Keratinocyte (primary cell): ENCODE results near the gene CRHBP. TPM values are rescaled to one million over a fixed set of nuclear protein-coding genes. Genes with fewer than 3 reads are reported as not detected.

Experiments used
- DNase-seq: peaks from one replicate; pipeline ENCODE4 v3.0.0-alpha.2; 2011; ENCODE audit warnings: low read depth, missing footprints, low spot score
- FAIRE-seq: peaks from 2 replicates; lab custom pipeline; 2011; peaks lifted over from hg19 to GRCh38; lab: Jason Lieb, UNC
- H2AFZ ChIP-seq: 2 replicates; pipeline ENCODE4 v1.6.0; 2012; ENCODE audit warnings: low read length, control low read depth, inconsistent platforms; ENCODE audit not compliant: control insufficient read depth
- H3K27ac ChIP-seq: 2 replicates; pipeline ENCODE4 v1.5.1; 2011; ENCODE audit warnings: low read length; ENCODE audit not compliant: control insufficient read depth, insufficient read depth
- H3K27me3 ChIP-seq: 3 replicates; pipeline ENCODE4 v1.6.0; 2011; ENCODE audit warnings: low read length; ENCODE audit not compliant: control insufficient read depth, insufficient read depth; ENCODE audit errors: extremely low read depth
- H3K36me3 ChIP-seq, 2 experiments: 2 replicates in 1 of 2; 3 replicates in 1 of 2; pipeline ENCODE4 v1.5.1; 2011; ENCODE audit warnings: low read length in 2 of 2, mild to moderate bottlenecking in 1 of 2; ENCODE audit not compliant: control insufficient read depth in 2 of 2, insufficient read depth in 2 of 2; ENCODE audit errors: extremely low read depth in 1 of 2
- H3K4me1 ChIP-seq: 3 replicates; pipeline ENCODE4 v1.5.1; 2011; ENCODE audit warnings: low read length; ENCODE audit not compliant: control insufficient read depth, insufficient read depth; ENCODE audit errors: extremely low read depth
- H3K4me2 ChIP-seq: 3 replicates; pipeline ENCODE4 v1.6.0; 2011; ENCODE audit warnings: low read depth, low read length; ENCODE audit not compliant: control insufficient read depth, insufficient read depth; ENCODE audit errors: extremely low read depth
- H3K4me3 ChIP-seq, 3 experiments: fragments of 200-600 bp in 1 of 3; sonication (generic) in 1 of 3; 2 replicates in 2 of 3; 3 replicates in 1 of 3; pipeline ENCODE4 v1.5.1; 2011 to 2016; ENCODE audit warnings: low read length in 3 of 3, mild to moderate bottlenecking in 3 of 3, control low read depth in 2 of 3, inconsistent platforms in 1 of 3, low read depth in 1 of 3, mixed read lengths in 1 of 3, mixed run types in 1 of 3, moderate library complexity in 1 of 3; ENCODE audit not compliant: control insufficient read depth in 2 of 3, insufficient read depth in 2 of 3; ENCODE audit errors: extremely low read depth in 1 of 3
- H3K79me2 ChIP-seq: 2 replicates; pipeline ENCODE4 v1.6.0; 2012; ENCODE audit warnings: low read length; ENCODE audit not compliant: control insufficient read depth, insufficient read depth
- H3K9ac ChIP-seq: 3 replicates; pipeline ENCODE4 v1.6.0; 2011; ENCODE audit warnings: low read length; ENCODE audit not compliant: control insufficient read depth, insufficient read depth; ENCODE audit errors: extremely low read depth
- H3K9me1 ChIP-seq: 3 replicates; pipeline ENCODE4 v1.6.0; 2011; ENCODE audit warnings: low read length; ENCODE audit not compliant: control insufficient read depth, insufficient read depth; ENCODE audit errors: extremely low read depth
- H3K9me3 ChIP-seq: 2 replicates; pipeline ENCODE4 v1.5.1; 2012; ENCODE audit warnings: low read depth, low read length; ENCODE audit not compliant: control insufficient read depth
- H4K20me1 ChIP-seq: 3 replicates; pipeline ENCODE4 v1.6.0; 2011; ENCODE audit warnings: low read length; ENCODE audit not compliant: control insufficient read depth, insufficient read depth; ENCODE audit errors: extremely low read depth
- EZH2 ChIP-seq: IDR thresholded peaks from one replicate; pipeline ENCODE4 v1.6.1; 2012; ENCODE audit warnings: inconsistent platforms, mild to moderate bottlenecking, low read length, moderate library complexity
- dilution Hi-C: fragments of 300-500 bp; cut with MboI; formaldehyde crosslinking; loops from one replicate; pipeline ENCODE4 v1.7.0; 2020; ENCODE audit warnings: low sequenced_read_pairs; ENCODE audit not compliant: extremely low pct_ligation_motif_present
- polyA plus RNA-seq, 5 experiments: library from polyadenylated mRNA; depleted of rRNA in 3 of 5; stranded (reverse) in 3 of 5; stranded (forward) in 1 of 5; unstranded in 1 of 5; fragments of >200 nt; gene quantifications; 1 replicate in 1 of 5; 2 replicates in 3 of 5; 3 replicates in 1 of 5; pipeline versions ENCODE4 v1.2.1 to v1.2.3, GENCODE V29; 2011 to 2012; ENCODE audit warnings: missing spikeins in 2 of 5, low read depth in 1 of 5, low replicate concordance in 1 of 5
- TF ChIP-seq, protein P1 (sequence below), 3 experiments: IDR thresholded peaks in 1 of 3; conservative IDR thresholded peaks in 1 of 3; optimal IDR thresholded peaks in 1 of 3; 2 replicates in 2 of 3; 3 replicates in 1 of 3; pipeline versions ENCODE3 to v1.5.1; 2011; ENCODE audit warnings: low read length in 3 of 3, mild to moderate bottlenecking in 3 of 3, moderate library complexity in 2 of 3, control low read depth in 1 of 3, inconsistent platforms in 1 of 3; ENCODE audit not compliant: insufficient read depth in 2 of 3; ENCODE audit errors: extremely low read depth in 1 of 3

The CRHBP gene
- polyA plus RNA-seq, 1 donor (not counting 4 experiments of a cell fraction or from before 2014, with no cell fraction given): not detected

- Histone ChIP-seq H3K36me3 (no peaks in the 10 kb centered on the region), H3K9me3 (no peaks in the 10 kb centered on the region), H3K27me3 (peaks cover 10% of the 10 kb centered on the region), H3K4me2 (no peak overlapping the region), H3K27ac (no peak overlapping the region), H3K79me2 (no peaks in the 10 kb centered on the region), H3K9me1 (no peaks in the 10 kb centered on the region), H3K9ac (no peak overlapping the region), H3K4me3 (no peak overlapping the region), H2AFZ (no peak overlapping the region), H3K4me1 (peaks cover 3% of the 10 kb centered on the region), H4K20me1 (no peaks in the 10 kb centered on the region)
- DNase-seq: no peak
- FAIRE-seq: no peak
- dilution Hi-C loops: no loop called here
- no peak for TF ChIP-seq EZH2
- TF ChIP-seq, protein P1, sequence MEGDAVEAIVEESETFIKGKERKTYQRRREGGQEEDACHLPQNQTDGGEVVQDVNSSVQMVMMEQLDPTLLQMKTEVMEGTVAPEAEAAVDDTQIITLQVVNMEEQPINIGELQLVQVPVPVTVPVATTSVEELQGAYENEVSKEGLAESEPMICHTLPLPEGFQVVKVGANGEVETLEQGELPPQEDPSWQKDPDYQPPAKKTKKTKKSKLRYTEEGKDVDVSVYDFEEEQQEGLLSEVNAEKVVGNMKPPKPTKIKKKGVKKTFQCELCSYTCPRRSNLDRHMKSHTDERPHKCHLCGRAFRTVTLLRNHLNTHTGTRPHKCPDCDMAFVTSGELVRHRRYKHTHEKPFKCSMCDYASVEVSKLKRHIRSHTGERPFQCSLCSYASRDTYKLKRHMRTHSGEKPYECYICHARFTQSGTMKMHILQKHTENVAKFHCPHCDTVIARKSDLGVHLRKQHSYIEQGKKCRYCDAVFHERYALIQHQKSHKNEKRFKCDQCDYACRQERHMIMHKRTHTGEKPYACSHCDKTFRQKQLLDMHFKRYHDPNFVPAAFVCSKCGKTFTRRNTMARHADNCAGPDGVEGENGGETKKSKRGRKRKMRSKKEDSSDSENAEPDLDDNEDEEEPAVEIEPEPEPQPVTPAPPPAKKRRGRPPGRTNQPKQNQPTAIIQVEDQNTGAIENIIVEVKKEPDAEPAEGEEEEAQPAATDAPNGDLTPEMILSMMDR (optimal IDR thresholded peaks at IDR 0.05 in 1 of 3, IDR thresholded peaks at IDR 0.05 in 1 of 3, conservative IDR thresholded peaks at IDR 0.05 in 1 of 3; ENCODE audit: extremely low read depth in 1 of 3, insufficient read depth in 2 of 3, low read length in 3 of 3): no peak
These were observed 50.4 kb downstream of the CRHBP start for GRCh38 chr5:77003246-77003645.

- Histone ChIP-seq H2AFZ (no peak overlapping the region), H4K20me1 (no peaks in the 10 kb centered on the region), H3K27me3 (peaks cover 10% of the 10 kb centered on the region), H3K9me1 (no peaks in the 10 kb centered on the region), H3K4me2 (no peak overlapping the region), H3K9me3 (no peaks in the 10 kb centered on the region), H3K27ac (no peak overlapping the region), H3K79me2 (no peaks in the 10 kb centered on the region), H3K36me3 (no peaks in the 10 kb centered on the region), H3K9ac (no peak overlapping the region), H3K4me1 (no peaks in the 10 kb centered on the region), H3K4me3 (no peak overlapping the region)
- no peak for DNase-seq
- TF ChIP-seq, protein P1 (optimal IDR thresholded peaks at IDR 0.05 in 1 of 3, IDR thresholded peaks at IDR 0.05 in 1 of 3, conservative IDR thresholded peaks at IDR 0.05 in 1 of 3; ENCODE audit: extremely low read depth in 1 of 3, insufficient read depth in 2 of 3, low read length in 3 of 3): no peak
- no peak for TF ChIP-seq EZH2
- dilution Hi-C loops: no loop called here
- no peak for FAIRE-seq
These were observed 53.3 kb downstream of the CRHBP start for GRCh38 chr5:77006124-77006523.
